GM18508 (cell line): ENCODE measurements around the gene HS6ST1.

Experiments
- ATAC-seq: cut with Tn5 transposase; IDR thresholded peaks from one replicate; pipeline ENCODE4 v1.9.1; 2021; ENCODE audit warnings: moderate number of reproducible peaks; ENCODE audit not compliant: insufficient read depth, unreplicated experiment

HS6ST1 gene

GRCh38 chr2:128348701-128349100, 30.0 kb upstream of the HS6ST1 start:
- no peak for ATAC-seq

GRCh38 chr2:128347701-128348539, 29.3 kb upstream of the HS6ST1 start:
- ATAC-seq: no peak

GRCh38 chr2:128347171-128347558, 28.5 kb upstream of the HS6ST1 start:
- no peak for ATAC-seq

- no peak for ATAC-seq
These were observed 27.9 kb upstream of the HS6ST1 start for GRCh38 chr2:128346291-128347170.

- no peak for ATAC-seq
These were observed 26.9 kb upstream of the HS6ST1 start for GRCh38 chr2:128345436-128346165.

GRCh38 chr2:128344101-128344500, 25.4 kb upstream of the HS6ST1 start:
- no peak for ATAC-seq

GRCh38 chr2:128343459-128343858, 24.8 kb upstream of the HS6ST1 start:
- no peak for ATAC-seq

GRCh38 chr2:128342550-128342949, 23.9 kb upstream of the HS6ST1 start:
- no peak for ATAC-seq

- ATAC-seq: no peak
These were observed 23.0 kb upstream of the HS6ST1 start for GRCh38 chr2:128341621-128342020.

- no peak for ATAC-seq
These were observed 13.5 kb upstream of the HS6ST1 start for GRCh38 chr2:128332091-128332634.

GRCh38 chr2:128330583-128330982, 11.9 kb upstream of the HS6ST1 start:
- no peak for ATAC-seq

GRCh38 chr2:128329607-128330006, 10.9 kb upstream of the HS6ST1 start:
- ATAC-seq: no peak

- ATAC-seq: no peak
These were observed 8.7 kb upstream of the HS6ST1 start for GRCh38 chr2:128327180-128327964.

GRCh38 chr2:128326346-128326745, 7.7 kb upstream of the HS6ST1 start:
- no peak for ATAC-seq

- no peak for ATAC-seq
These were observed 7.0 kb upstream of the HS6ST1 start for GRCh38 chr2:128325611-128326181.

GRCh38 chr2:128324897-128325410, 6.3 kb upstream of the HS6ST1 start:
- ATAC-seq: no peak

GRCh38 chr2:128324008-128324896, 5.6 kb upstream of the HS6ST1 start:
- no peak for ATAC-seq

- ATAC-seq: no peak
These were observed 4.9 kb upstream of the HS6ST1 start for GRCh38 chr2:128323555-128323931.
